Myocyte (in vitro differentiated cells): ENCODE measurements around the gene ELP4. TPM values are rescaled to one million over a fixed set of nuclear protein-coding genes. Genes with fewer than 3 reads are reported as not detected.
A peak's percentile ranks its signal among the peaks of the same experiment; 100 is the strongest.
"Not testable (repeated sequence)": the region's sequence is repeated elsewhere in the genome, so short reads cannot be mapped to it uniquely, and the experiment has no call there.

Experiments used
- DNase-seq: peaks from one replicate; pipeline ENCODE4 v3.0.0-alpha.2; 2012; ENCODE audit warnings: low read depth
- total RNA-seq: library from RNA; depleted of rRNA; stranded (reverse); fragments of >200 nt; gene quantifications from 2 replicates; pipeline ENCODE4 v1.2.3, GENCODE V29; 2014

ELP4 gene
- total RNA-seq, 1 donor from 2014 or later: 27.2 TPM

- no peak for DNase-seq
These were observed 33.3 kb downstream of the ELP4 start for GRCh38 chr11:31542862-31543261.

GRCh38 chr11:31555938-31556337 lies 46.4 kb downstream of the ELP4 start:
- no peak for DNase-seq

- no peak for DNase-seq
These were observed 48.4 kb downstream of the ELP4 start for GRCh38 chr11:31558001-31558400.

- DNase-seq: no peak
These were observed 51.4 kb downstream of the ELP4 start for GRCh38 chr11:31560842-31561476.

- not testable (repeated sequence) for DNase-seq
These were observed 55.0 kb downstream of the ELP4 start for GRCh38 chr11:31564517-31564916.

- DNase-seq: not testable (repeated sequence)
These were observed 64.6 kb downstream of the ELP4 start for GRCh38 chr11:31574133-31574532.

- not testable (repeated sequence) for DNase-seq
These were observed 66.2 kb downstream of the ELP4 start for GRCh38 chr11:31575764-31576163.

GRCh38 chr11:31579412-31579811 lies 69.8 kb downstream of the ELP4 start:
- not testable (repeated sequence) for DNase-seq

GRCh38 chr11:31582697-31583096 lies 73.1 kb downstream of the ELP4 start:
- DNase-seq: no peak

GRCh38 chr11:31598454-31598853 lies 88.9 kb downstream of the ELP4 start:
- DNase-seq: no peak

GRCh38 chr11:31601635-31602282 lies 92.2 kb downstream of the ELP4 start:
- no peak for DNase-seq

- DNase-seq: no peak
These were observed 97.3 kb downstream of the ELP4 start for GRCh38 chr11:31606893-31607292.

- no peak for DNase-seq
These were observed 98.3 kb downstream of the ELP4 start for GRCh38 chr11:31607914-31608313.

- DNase-seq: no peak
These were observed 99.4 kb downstream of the ELP4 start for GRCh38 chr11:31608995-31609394.

- no peak for DNase-seq
These were observed 101.0 kb downstream of the ELP4 start for GRCh38 chr11:31610544-31610943.

GRCh38 chr11:31617246-31617645 lies 107.7 kb downstream of the ELP4 start:
- no peak for DNase-seq

GRCh38 chr11:31619980-31620379 lies 110.4 kb downstream of the ELP4 start:
- peak; percentile 3 for DNase-seq

GRCh38 chr11:31620434-31620833 lies 110.9 kb downstream of the ELP4 start:
- DNase-seq: no peak

GRCh38 chr11:31625868-31626267 lies 116.3 kb downstream of the ELP4 start:
- DNase-seq: no peak

- DNase-seq: no peak
These were observed 118.5 kb downstream of the ELP4 start for GRCh38 chr11:31628111-31628510.

- peak; percentile 31 for DNase-seq
These were observed 127.4 kb downstream of the ELP4 start for GRCh38 chr11:31636983-31637382.

- DNase-seq: no peak
These were observed 131.0 kb downstream of the ELP4 start for GRCh38 chr11:31640611-31641010.

GRCh38 chr11:31641477-31642062 lies 132.0 kb downstream of the ELP4 start:
- peak; percentile 47 for DNase-seq
